GM23338 (cell line): ENCODE data around the gene RUNDC3A. TPM values are rescaled to one million over a fixed set of nuclear protein-coding genes. Genes with fewer than 3 reads are reported as not detected.

Experiments
- ATAC-seq: fragments of 200-7000 bp; cut with Tn5 transposase; 3 replicates; pipeline ENCODE4 v1.9.1; 2020
- DNase-seq: peaks from one replicate; pipeline ENCODE4 v3.0.0-alpha.2; 2015; ENCODE audit warnings: low spot score
- H2AFZ ChIP-seq: fragments of 200-600 bp; sonication (generic); 2 replicates; pipeline ENCODE4 v1.8.0; 2016; ENCODE audit warnings: antibody characterized with exemption, mild to moderate bottlenecking, moderate library complexity
- H3F3A ChIP-seq: fragments of 200-600 bp; sonication (generic); replicated peaks from 2 replicates; pipeline ENCODE4 v1.8.0; 2017; ENCODE audit warnings: antibody characterized with exemption, mixed run types, low read depth
- H3K27ac ChIP-seq: fragments of 200-600 bp; sonication (generic); 2 replicates; pipeline ENCODE4 v1.6.1; 2016; ENCODE audit warnings: low read depth
- H3K27me3 ChIP-seq: fragments of 200-600 bp; sonication (generic); 2 replicates; pipeline ENCODE4 v1.8.0; 2016; ENCODE audit warnings: mild to moderate bottlenecking, mixed run types, moderate library complexity; ENCODE audit not compliant: insufficient read depth
- H3K36me3 ChIP-seq: fragments of 200-600 bp; sonication (generic); 2 replicates; pipeline ENCODE4 v1.8.0; 2016; ENCODE audit warnings: mild to moderate bottlenecking; ENCODE audit not compliant: insufficient read depth
- H3K4me1 ChIP-seq: fragments of 200-600 bp; sonication (generic); 2 replicates; pipeline ENCODE4 v1.8.0; 2016; ENCODE audit warnings: mild to moderate bottlenecking, moderate library complexity; ENCODE audit not compliant: insufficient read depth
- H3K4me2 ChIP-seq: fragments of 200-600 bp; sonication (generic); 2 replicates; pipeline ENCODE4 v1.7.1; 2017; ENCODE audit warnings: mixed run types
- H3K4me3 ChIP-seq: fragments of 200-600 bp; sonication (generic); 2 replicates; pipeline ENCODE4 v1.6.1; 2016; ENCODE audit warnings: mixed run types
- H3K79me2 ChIP-seq: fragments of 200-600 bp; sonication (generic); replicated peaks from 2 replicates; pipeline ENCODE4 v1.8.0; 2017; ENCODE audit warnings: mild to moderate bottlenecking; ENCODE audit not compliant: insufficient read depth
- H3K9me2 ChIP-seq: fragments of 200-600 bp; sonication (generic); 2 replicates; pipeline ENCODE4 v1.8.0; 2017; ENCODE audit not compliant: insufficient read depth
- H4K20me1 ChIP-seq: fragments of 200-600 bp; sonication (generic); replicated peaks from 2 replicates; pipeline ENCODE4 v1.8.0; 2017; ENCODE audit warnings: mild to moderate bottlenecking; ENCODE audit not compliant: insufficient read depth
- H3K27ac Mint-ChIP-seq: 2 replicates; pipeline ENCODE4 v1.8.0; 2020; ENCODE audit warnings: inconsistent platforms, mild to moderate bottlenecking, moderate library complexity, mixed read lengths
- H3K27me3 Mint-ChIP-seq: 3 replicates; pipeline ENCODE4 v1.8.0; 2022; ENCODE audit warnings: low read depth, mild to moderate bottlenecking, moderate library complexity, mixed read lengths, inconsistent platforms; ENCODE audit not compliant: insufficient read depth, poor library complexity
- H3K36me3 Mint-ChIP-seq: 3 replicates; pipeline ENCODE4 v1.8.0; 2021; ENCODE audit warnings: low read depth, mild to moderate bottlenecking, inconsistent platforms, moderate library complexity, mixed read lengths
- H3K4me1 Mint-ChIP-seq: 3 replicates; pipeline ENCODE4 v1.8.0; 2020; ENCODE audit warnings: mild to moderate bottlenecking, inconsistent platforms, mixed read lengths
- H3K4me3 Mint-ChIP-seq: 3 replicates; pipeline ENCODE4 v1.8.0; 2021; ENCODE audit warnings: moderate library complexity, mild to moderate bottlenecking, inconsistent platforms, mixed read lengths
- H3K9me3 Mint-ChIP-seq: 3 replicates; pipeline ENCODE4 v1.8.0; 2020; ENCODE audit warnings: moderate library complexity, mild to moderate bottlenecking, inconsistent platforms, mixed read lengths
- JUNB ChIP-seq: IDR thresholded peaks from one replicate; pipeline ENCODE4 v1.6.1; 2016; ENCODE audit warnings: antibody characterized with exemption; ENCODE audit not compliant: unreplicated experiment
- polyA plus RNA-seq: library from polyadenylated mRNA; unstranded; fragments of >200 nt; fragmentation: Nextera tagmentation; extraction: Ambion mirVana; gene quantifications from 2 replicates; pipeline ENCODE4 v1.2.1, GENCODE V29; 2016
- total RNA-seq: library from RNA; depleted of rRNA; stranded (reverse); fragments of >200 nt; shearing (Covaris generic); gene quantifications from 2 replicates; pipeline ENCODE4 v1.2.3, GENCODE V29; 2014
- TF ChIP-seq, protein P1 (sequence below): fragments of 250-450 bp; sonication (Bioruptor Pico); IDR thresholded peaks from 2 replicates; pipeline ENCODE4 v1.5.0; 2020; ENCODE audit warnings: mild to moderate bottlenecking, moderate library complexity
- TF ChIP-seq, protein P2 (sequence below): IDR thresholded peaks from one replicate; pipeline ENCODE4 v1.6.1; 2018; ENCODE audit warnings: antibody characterized with exemption; ENCODE audit not compliant: unreplicated experiment

The RUNDC3A gene
- total and polyA plus RNA-seq, 2 experiments from 2014 or later: 3.7 to 5.5 TPM

DNA sequence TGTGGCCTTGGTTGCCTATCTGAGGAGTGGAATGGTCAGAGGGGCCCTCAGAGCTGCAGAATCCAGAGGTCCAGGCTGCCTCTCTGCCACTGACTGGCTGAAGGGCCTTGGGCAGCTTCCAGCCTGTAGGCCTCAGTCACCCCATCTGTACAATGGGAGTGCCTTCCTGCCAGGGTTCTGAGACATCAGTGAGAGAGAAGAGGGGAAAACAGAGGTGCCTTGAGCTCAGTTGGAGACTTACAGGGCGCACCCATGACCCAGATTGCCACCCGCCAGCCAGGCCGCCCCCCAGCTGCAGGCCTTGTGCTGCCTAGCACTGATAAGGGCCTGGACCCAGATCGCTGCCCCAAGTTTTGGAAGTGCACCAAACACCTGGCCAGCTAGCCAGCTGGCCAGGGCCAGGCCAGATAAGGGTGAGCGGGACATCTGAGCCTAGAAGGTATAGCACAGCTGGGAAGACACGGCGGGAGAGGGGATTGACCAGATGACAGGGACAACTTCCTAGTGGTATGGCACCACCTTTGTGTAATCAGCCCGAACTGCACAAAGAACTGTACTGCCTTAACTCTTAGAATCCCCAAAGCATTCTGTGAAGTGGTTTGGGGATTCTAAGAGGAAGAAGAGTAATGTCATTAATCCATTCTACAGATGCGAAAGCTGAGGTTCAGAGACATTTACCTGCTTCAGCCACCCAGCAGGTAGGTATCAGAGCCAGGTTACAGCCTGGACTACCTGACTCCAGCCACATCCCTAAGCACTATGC, 41.8 kb upstream of the RUNDC3A start:
- H3K27ac ChIP-seq: no peak overlapping the region
- no peak overlapping the region for H3K27ac Mint-ChIP-seq
- DNase-seq: no peak
- H3K27me3 ChIP-seq: no peaks in the 10 kb centered on the region
- no peak overlapping the region for H3K4me3 ChIP-seq
- H3F3A ChIP-seq: no peaks in the 10 kb centered on the region
- H3K4me1 ChIP-seq: no peaks in the 10 kb centered on the region
- TF ChIP-seq, protein P1, sequence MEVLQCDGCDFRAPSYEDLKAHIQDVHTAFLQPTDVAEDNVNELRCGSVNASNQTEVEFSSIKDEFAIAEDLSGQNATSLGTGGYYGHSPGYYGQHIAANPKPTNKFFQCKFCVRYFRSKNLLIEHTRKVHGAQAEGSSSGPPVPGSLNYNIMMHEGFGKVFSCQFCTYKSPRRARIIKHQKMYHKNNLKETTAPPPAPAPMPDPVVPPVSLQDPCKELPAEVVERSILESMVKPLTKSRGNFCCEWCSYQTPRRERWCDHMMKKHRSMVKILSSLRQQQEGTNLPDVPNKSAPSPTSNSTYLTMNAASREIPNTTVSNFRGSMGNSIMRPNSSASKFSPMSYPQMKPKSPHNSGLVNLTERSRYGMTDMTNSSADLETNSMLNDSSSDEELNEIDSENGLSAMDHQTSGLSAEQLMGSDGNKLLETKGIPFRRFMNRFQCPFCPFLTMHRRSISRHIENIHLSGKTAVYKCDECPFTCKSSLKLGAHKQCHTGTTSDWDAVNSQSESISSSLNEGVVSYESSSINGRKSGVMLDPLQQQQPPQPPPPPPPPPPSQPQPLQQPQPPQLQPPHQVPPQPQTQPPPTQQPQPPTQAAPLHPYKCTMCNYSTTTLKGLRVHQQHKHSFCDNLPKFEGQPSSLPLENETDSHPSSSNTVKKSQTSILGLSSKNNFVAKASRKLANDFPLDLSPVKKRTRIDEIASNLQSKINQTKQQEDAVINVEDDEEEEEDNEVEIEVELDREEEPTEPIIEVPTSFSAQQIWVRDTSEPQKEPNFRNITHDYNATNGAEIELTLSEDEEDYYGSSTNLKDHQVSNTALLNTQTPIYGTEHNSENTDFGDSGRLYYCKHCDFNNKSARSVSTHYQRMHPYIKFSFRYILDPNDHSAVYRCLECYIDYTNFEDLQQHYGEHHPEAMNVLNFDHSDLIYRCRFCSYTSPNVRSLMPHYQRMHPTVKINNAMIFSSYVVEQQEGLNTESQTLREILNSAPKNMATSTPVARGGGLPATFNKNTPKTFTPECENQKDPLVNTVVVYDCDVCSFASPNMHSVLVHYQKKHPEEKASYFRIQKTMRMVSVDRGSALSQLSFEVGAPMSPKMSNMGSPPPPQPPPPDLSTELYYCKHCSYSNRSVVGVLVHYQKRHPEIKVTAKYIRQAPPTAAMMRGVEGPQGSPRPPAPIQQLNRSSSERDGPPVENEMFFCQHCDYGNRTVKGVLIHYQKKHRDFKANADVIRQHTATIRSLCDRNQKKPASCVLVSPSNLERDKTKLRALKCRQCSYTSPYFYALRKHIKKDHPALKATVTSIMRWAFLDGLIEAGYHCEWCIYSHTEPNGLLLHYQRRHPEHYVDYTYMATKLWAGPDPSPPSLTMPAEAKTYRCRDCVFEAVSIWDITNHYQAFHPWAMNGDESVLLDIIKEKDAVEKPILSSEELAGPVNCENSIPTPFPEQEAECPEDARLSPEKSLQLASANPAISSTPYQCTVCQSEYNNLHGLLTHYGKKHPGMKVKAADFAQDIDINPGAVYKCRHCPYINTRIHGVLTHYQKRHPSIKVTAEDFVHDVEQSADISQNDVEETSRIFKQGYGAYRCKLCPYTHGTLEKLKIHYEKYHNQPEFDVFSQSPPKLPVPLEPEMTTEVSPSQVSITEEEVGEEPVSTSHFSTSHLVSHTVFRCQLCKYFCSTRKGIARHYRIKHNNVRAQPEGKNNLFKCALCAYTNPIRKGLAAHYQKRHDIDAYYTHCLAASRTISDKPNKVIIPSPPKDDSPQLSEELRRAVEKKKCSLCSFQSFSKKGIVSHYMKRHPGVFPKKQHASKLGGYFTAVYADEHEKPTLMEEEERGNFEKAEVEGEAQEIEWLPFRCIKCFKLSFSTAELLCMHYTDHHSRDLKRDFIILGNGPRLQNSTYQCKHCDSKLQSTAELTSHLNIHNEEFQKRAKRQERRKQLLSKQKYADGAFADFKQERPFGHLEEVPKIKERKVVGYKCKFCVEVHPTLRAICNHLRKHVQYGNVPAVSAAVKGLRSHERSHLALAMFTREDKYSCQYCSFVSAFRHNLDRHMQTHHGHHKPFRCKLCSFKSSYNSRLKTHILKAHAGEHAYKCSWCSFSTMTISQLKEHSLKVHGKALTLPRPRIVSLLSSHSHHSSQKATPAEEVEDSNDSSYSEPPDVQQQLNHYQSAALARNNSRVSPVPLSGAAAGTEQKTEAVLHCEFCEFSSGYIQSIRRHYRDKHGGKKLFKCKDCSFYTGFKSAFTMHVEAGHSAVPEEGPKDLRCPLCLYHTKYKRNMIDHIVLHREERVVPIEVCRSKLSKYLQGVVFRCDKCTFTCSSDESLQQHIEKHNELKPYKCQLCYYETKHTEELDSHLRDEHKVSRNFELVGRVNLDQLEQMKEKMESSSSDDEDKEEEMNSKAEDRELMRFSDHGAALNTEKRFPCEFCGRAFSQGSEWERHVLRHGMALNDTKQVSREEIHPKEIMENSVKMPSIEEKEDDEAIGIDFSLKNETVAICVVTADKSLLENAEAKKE (CRISPR knock-in tag): no peak
- peaks cover 8% of the 10 kb centered on the region for H3K27me3 Mint-ChIP-seq
- H3K9me2 ChIP-seq: no peaks in the 10 kb centered on the region
- no peak overlapping the region for H2AFZ ChIP-seq
- no peak for ATAC-seq
- peaks cover 5% of the 10 kb centered on the region; the same call in 1 of the 3 replicates for H3K4me1 Mint-ChIP-seq
- H3K36me3 ChIP-seq: no peaks in the 10 kb centered on the region
- no peaks in the 10 kb centered on the region for H3K9me3 Mint-ChIP-seq
- no peaks in the 10 kb centered on the region for H3K79me2 ChIP-seq
- H3K4me3 Mint-ChIP-seq: no peak overlapping the region
- H3K4me2 ChIP-seq: no peak overlapping the region
- no peaks in the 10 kb centered on the region for H4K20me1 ChIP-seq
- no peaks in the 10 kb centered on the region for H3K36me3 Mint-ChIP-seq

DNA sequence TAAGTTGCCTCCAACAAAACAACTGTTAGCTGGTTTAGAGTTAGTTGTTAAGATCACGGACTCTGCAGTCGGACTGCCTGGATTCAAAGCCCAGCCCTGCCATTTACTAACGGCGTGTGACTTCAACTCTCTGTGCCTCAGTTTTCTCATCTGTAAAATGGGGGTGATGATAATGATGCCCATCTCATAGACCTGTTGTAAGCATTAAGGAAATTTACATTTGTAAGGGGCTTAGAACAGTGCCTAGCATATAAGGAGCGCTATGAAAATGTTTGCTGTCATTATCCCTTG, 41.3 kb upstream of the RUNDC3A start:
- no peaks in the 10 kb centered on the region for H3K4me1 ChIP-seq
- no peak for DNase-seq
- H3F3A ChIP-seq: no peaks in the 10 kb centered on the region
- Mint-ChIP-seq H3K36me3 (no peaks in the 10 kb centered on the region), H3K4me3 (no peak overlapping the region), H3K27me3 (peaks cover 10% of the 10 kb centered on the region), H3K4me1 (peaks cover 5% of the 10 kb centered on the region; the same call in 1 of the 3 replicates), H3K27ac (no peak overlapping the region), H3K9me3 (no peaks in the 10 kb centered on the region)
- H3K79me2 ChIP-seq: no peaks in the 10 kb centered on the region
- H3K27ac ChIP-seq: no peak overlapping the region
- no peaks in the 10 kb centered on the region for H3K9me2 ChIP-seq
- no peak overlapping the region for H3K4me2 ChIP-seq
- no peaks in the 10 kb centered on the region for H4K20me1 ChIP-seq
- H2AFZ ChIP-seq: no peak overlapping the region
- H3K27me3 ChIP-seq: no peaks in the 10 kb centered on the region
- no peak overlapping the region for H3K4me3 ChIP-seq
- ATAC-seq: no peak
- no peaks in the 10 kb centered on the region for H3K36me3 ChIP-seq
- TF ChIP-seq, protein P2, sequence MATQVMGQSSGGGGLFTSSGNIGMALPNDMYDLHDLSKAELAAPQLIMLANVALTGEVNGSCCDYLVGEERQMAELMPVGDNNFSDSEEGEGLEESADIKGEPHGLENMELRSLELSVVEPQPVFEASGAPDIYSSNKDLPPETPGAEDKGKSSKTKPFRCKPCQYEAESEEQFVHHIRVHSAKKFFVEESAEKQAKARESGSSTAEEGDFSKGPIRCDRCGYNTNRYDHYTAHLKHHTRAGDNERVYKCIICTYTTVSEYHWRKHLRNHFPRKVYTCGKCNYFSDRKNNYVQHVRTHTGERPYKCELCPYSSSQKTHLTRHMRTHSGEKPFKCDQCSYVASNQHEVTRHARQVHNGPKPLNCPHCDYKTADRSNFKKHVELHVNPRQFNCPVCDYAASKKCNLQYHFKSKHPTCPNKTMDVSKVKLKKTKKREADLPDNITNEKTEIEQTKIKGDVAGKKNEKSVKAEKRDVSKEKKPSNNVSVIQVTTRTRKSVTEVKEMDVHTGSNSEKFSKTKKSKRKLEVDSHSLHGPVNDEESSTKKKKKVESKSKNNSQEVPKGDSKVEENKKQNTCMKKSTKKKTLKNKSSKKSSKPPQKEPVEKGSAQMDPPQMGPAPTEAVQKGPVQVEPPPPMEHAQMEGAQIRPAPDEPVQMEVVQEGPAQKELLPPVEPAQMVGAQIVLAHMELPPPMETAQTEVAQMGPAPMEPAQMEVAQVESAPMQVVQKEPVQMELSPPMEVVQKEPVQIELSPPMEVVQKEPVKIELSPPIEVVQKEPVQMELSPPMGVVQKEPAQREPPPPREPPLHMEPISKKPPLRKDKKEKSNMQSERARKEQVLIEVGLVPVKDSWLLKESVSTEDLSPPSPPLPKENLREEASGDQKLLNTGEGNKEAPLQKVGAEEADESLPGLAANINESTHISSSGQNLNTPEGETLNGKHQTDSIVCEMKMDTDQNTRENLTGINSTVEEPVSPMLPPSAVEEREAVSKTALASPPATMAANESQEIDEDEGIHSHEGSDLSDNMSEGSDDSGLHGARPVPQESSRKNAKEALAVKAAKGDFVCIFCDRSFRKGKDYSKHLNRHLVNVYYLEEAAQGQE: no peak
- TF ChIP-seq JUNB: no peak
